H1 (cell line): ENCODE results near the gene PDIA2.

Experiments used
- CTCF ChIP-seq, 3 experiments: IDR thresholded peaks; 1 replicate in 2 of 3; 2 replicates in 1 of 3; pipeline versions ENCODE4 v1.5.1 to v1.6.1; 2011; ENCODE audit warnings: low read length in 3 of 3, mild to moderate bottlenecking in 3 of 3, inconsistent platforms in 2 of 3, low read depth in 1 of 3, moderate library complexity in 1 of 3; ENCODE audit not compliant: insufficient read depth in 1 of 3; ENCODE audit errors: control extremely low read depth in 1 of 3
- POLR2A ChIP-seq, 2 experiments: IDR thresholded peaks; 1 replicate in 1 of 2; 2 replicates in 1 of 2; pipeline ENCODE4 v1.6.1; 2011; ENCODE audit warnings: low read depth in 2 of 2, low read length in 2 of 2, mild to moderate bottlenecking in 2 of 2; ENCODE audit errors: control extremely low read depth in 1 of 2

- TF ChIP-seq POLR2A (IDR thresholded peaks at IDR 0.05; ENCODE audit: control extremely low read depth in 1 of 2, low read depth in 2 of 2, low read length in 2 of 2): no peak
- TF ChIP-seq CTCF (IDR thresholded peaks at IDR 0.05; ENCODE audit: control extremely low read depth in 1 of 3, insufficient read depth in 1 of 3, low read depth in 1 of 3, low read length in 3 of 3): no peak
These were observed 41.2 kb downstream of the PDIA2 start for GRCh38 chr16:324201-324450.
